Panc1 (cell line): ENCODE results near the gene LINGO4. TPM values are rescaled to one million over a fixed set of nuclear protein-coding genes. Genes with fewer than 3 reads are reported as not detected.

Source experiments
- ATAC-seq: fragments of 200-7000 bp; cut with Tn5 transposase; 2 replicates; pipeline ENCODE4 v1.9.1; 2020; ENCODE audit warnings: mild to moderate bottlenecking, moderate library complexity
- BruUV-seq: library from RNA; stranded (reverse); fragments of 400-500 nt; replicated peaks from 2 replicates; lab custom pipeline; 2021; lab: Mats Ljungman, UMichigan
- CTCF ChIA-PET: fragments of 300-600 bp; sonication (Branson Sonifier 250); formaldehyde crosslinking; loops from one replicate; lab custom pipeline; 2022; ENCODE audit warnings: antibody characterized with exemption; lab: Charles Lee
- POLR2A ChIA-PET: fragments of 300-600 bp; sonication (Branson Sonifier 250); formaldehyde crosslinking; loops from one replicate; lab custom pipeline; 2022; ENCODE audit warnings: antibody characterized with exemption; lab: Charles Lee
- DNase-seq: peaks from one replicate; pipeline ENCODE4 v3.0.0-alpha.2; 2010; ENCODE audit warnings: low read depth, low spot score
- H3K27ac ChIP-seq: 2 replicates; pipeline ENCODE4 v1.5.1; 2011; ENCODE audit warnings: mild to moderate bottlenecking, low read length, inconsistent platforms
- H3K27me3 ChIP-seq: fragments of 200-500 bp; sonication (Bioruptor generic); 2 replicates; pipeline ENCODE4 v1.6.0; 2014; ENCODE audit warnings: low read length, inconsistent platforms; ENCODE audit not compliant: control insufficient read depth, insufficient read depth
- H3K36me3 ChIP-seq: fragments of 200-500 bp; sonication (Bioruptor generic); 2 replicates; pipeline ENCODE4 v1.5.1; 2014; ENCODE audit warnings: inconsistent platforms, mild to moderate bottlenecking, low read length, moderate library complexity; ENCODE audit not compliant: control insufficient read depth, insufficient read depth
- H3K4me1 ChIP-seq: 2 replicates; pipeline ENCODE4 v1.5.1; 2011; ENCODE audit warnings: inconsistent platforms, mild to moderate bottlenecking, low read length, moderate library complexity; ENCODE audit not compliant: control insufficient read depth, insufficient read depth
- H3K4me3 ChIP-seq, 2 experiments: 2 replicates each; pipeline ENCODE4 v1.5.1; 2011 to 2012; ENCODE audit warnings: low read depth in 2 of 2, low read length in 2 of 2, mild to moderate bottlenecking in 2 of 2, inconsistent platforms in 1 of 2, moderate library complexity in 1 of 2
- H3K9me3 ChIP-seq: fragments of 200-500 bp; sonication (Bioruptor generic); 2 replicates; pipeline ENCODE4 v1.5.1; 2014; ENCODE audit warnings: low read depth, mild to moderate bottlenecking, inconsistent platforms, low read length, moderate library complexity; ENCODE audit not compliant: control insufficient read depth, insufficient read depth
- POLR2AphosphoS5 ChIP-seq: IDR thresholded peaks from 2 replicates; pipeline ENCODE4 v1.6.1; 2012; ENCODE audit warnings: mild to moderate bottlenecking, low read depth, low read length, moderate library complexity
- SIN3A ChIP-seq: IDR thresholded peaks from 2 replicates; pipeline ENCODE4 v1.6.1; 2012; ENCODE audit warnings: low read depth, mild to moderate bottlenecking, low read length, moderate library complexity, borderline replicate concordance; ENCODE audit not compliant: insufficient read depth
- TCF7L2 ChIP-seq: IDR thresholded peaks from 2 replicates; pipeline ENCODE4 v1.6.1; 2011; ENCODE audit warnings: mild to moderate bottlenecking, low read depth, low read length, inconsistent platforms
- in situ Hi-C: cut with HindIII; loops from 2 replicates; pipeline ENCODE4 v1.10.0; 2016; ENCODE audit warnings: low sequenced_read_pairs, low pct_unique_long_range_greater_than_20kb
- intact Hi-C: fragments of 100-400 bp; cut with micrococcal nuclease; formaldehyde crosslinking; loops from one replicate; pipeline ENCODE4 v1.10.0; 2022; ENCODE audit not compliant: unreplicated experiment
- total RNA-seq: library from RNA; stranded (reverse); gene quantifications from one replicate; pipeline ENCODE4 v1.2.1, GENCODE V29; 2021; ENCODE audit not compliant: unreplicated experiment
- TF ChIP-seq, protein P1 (sequence below), 2 experiments: IDR thresholded peaks; 2 replicates each; pipeline ENCODE4 v1.6.1; 2011 to 2012; ENCODE audit warnings: low read depth in 2 of 2, control low read depth in 1 of 2, low read length in 1 of 2, mild to moderate bottlenecking in 1 of 2, moderate library complexity in 1 of 2; ENCODE audit not compliant: insufficient read depth in 1 of 2
- TF ChIP-seq, protein P2 (sequence below): fragments of 450-650 bp; IDR thresholded peaks from 2 replicates; pipeline ENCODE4 v1.5.1; 2017; ENCODE audit warnings: mild to moderate bottlenecking

The LINGO4 gene
- total RNA-seq, 1 experiment from 2014 or later: not detected

DNA sequence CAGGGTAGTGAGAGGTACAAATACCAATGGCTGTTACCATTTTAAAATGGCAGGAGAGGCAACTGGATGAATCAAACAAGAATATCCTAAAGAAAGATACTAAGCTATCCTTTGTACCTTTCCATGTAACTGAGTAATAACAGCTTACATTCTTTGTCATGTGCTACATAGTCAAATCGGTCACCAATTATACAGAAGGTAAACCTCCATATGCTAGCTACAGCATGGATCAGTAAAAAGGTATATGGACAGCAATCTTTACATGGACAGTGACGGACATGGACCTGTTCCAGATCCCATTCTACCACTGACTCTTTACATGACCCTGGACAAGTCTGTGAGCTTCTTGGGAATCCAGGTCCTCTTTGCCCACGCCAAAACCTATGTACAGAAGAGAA is 28.6 kb downstream of the LINGO4 start:
- DNase-seq (no peak), ATAC-seq (no peak)
- no peak overlapping the region for H3K4me3 ChIP-seq
- no peaks in the 10 kb centered on the region for H3K9me3 ChIP-seq
- H3K27me3 ChIP-seq: no peaks in the 10 kb centered on the region
- intact Hi-C loops (no loop called here), in situ Hi-C loops (no loop called here)
- TF ChIP-seq SIN3A (no peak), POLR2AphosphoS5 (no peak), TCF7L2 (no peak)
- TF ChIP-seq, protein P1, sequence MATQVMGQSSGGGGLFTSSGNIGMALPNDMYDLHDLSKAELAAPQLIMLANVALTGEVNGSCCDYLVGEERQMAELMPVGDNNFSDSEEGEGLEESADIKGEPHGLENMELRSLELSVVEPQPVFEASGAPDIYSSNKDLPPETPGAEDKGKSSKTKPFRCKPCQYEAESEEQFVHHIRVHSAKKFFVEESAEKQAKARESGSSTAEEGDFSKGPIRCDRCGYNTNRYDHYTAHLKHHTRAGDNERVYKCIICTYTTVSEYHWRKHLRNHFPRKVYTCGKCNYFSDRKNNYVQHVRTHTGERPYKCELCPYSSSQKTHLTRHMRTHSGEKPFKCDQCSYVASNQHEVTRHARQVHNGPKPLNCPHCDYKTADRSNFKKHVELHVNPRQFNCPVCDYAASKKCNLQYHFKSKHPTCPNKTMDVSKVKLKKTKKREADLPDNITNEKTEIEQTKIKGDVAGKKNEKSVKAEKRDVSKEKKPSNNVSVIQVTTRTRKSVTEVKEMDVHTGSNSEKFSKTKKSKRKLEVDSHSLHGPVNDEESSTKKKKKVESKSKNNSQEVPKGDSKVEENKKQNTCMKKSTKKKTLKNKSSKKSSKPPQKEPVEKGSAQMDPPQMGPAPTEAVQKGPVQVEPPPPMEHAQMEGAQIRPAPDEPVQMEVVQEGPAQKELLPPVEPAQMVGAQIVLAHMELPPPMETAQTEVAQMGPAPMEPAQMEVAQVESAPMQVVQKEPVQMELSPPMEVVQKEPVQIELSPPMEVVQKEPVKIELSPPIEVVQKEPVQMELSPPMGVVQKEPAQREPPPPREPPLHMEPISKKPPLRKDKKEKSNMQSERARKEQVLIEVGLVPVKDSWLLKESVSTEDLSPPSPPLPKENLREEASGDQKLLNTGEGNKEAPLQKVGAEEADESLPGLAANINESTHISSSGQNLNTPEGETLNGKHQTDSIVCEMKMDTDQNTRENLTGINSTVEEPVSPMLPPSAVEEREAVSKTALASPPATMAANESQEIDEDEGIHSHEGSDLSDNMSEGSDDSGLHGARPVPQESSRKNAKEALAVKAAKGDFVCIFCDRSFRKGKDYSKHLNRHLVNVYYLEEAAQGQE (IDR thresholded peaks at IDR 0.05; ENCODE audit: insufficient read depth in 1 of 2, low read depth in 2 of 2, low read length in 1 of 2): no peak
- TF ChIP-seq, protein P2, sequence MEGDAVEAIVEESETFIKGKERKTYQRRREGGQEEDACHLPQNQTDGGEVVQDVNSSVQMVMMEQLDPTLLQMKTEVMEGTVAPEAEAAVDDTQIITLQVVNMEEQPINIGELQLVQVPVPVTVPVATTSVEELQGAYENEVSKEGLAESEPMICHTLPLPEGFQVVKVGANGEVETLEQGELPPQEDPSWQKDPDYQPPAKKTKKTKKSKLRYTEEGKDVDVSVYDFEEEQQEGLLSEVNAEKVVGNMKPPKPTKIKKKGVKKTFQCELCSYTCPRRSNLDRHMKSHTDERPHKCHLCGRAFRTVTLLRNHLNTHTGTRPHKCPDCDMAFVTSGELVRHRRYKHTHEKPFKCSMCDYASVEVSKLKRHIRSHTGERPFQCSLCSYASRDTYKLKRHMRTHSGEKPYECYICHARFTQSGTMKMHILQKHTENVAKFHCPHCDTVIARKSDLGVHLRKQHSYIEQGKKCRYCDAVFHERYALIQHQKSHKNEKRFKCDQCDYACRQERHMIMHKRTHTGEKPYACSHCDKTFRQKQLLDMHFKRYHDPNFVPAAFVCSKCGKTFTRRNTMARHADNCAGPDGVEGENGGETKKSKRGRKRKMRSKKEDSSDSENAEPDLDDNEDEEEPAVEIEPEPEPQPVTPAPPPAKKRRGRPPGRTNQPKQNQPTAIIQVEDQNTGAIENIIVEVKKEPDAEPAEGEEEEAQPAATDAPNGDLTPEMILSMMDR: no peak
- CTCF ChIA-PET: no interaction called here
- no peak overlapping the region for H3K27ac ChIP-seq
- H3K36me3 ChIP-seq: no peaks in the 10 kb centered on the region; the same call in 1 of the 2 replicates
- POLR2A ChIA-PET: interaction anchor here (0.6 kb wide), 2 partner anchors 406 to 515 kb away, joined by 6 to 7 read pairs; no protein-coding TSS in a partner anchor
- BruUV-seq: no TSS peak
- H3K4me1 ChIP-seq: no peaks in the 10 kb centered on the region

DNA sequence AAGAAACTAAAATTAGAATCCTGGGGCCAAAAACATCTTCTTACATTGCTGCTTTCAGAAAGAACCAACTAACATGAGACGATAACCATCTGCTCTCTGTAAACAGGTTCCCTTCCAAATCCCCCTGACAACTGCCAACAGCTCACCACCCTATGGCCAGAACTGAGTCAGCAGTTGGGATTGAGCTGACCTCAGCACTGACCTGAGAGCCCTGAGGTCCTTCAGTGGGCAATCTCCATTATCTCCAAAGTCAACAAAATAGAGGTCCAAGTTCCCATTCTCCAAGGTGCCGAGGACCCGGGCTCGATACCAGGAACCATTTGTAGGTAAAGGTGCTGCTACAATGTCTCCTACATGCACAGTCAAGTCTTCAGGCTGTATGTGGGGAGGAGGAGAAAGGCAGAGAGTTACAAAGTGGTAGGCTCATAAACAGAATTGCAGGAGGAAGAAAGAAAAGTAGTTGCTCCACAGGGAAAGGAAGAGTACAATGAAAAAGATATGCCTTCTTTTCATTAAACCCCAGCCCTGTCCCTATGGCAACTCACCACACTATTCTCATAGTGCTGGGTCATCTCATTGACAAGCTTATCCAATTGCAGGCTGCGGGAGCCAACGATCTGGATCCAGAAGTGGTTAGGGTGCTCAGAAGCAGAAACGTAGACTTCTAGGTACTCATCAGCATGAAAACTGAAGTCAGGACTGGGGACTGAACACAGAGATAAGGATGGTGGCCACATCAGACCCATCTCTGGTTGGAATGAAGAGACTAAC is 29.1 kb downstream of the LINGO4 start:
- Histone ChIP-seq H3K27ac (no peak overlapping the region), H3K4me1 (no peaks in the 10 kb centered on the region), H3K9me3 (no peaks in the 10 kb centered on the region), H3K36me3 (no peaks in the 10 kb centered on the region), H3K27me3 (no peaks in the 10 kb centered on the region), H3K4me3 (no peak overlapping the region)
- intact Hi-C loops: no loop called here
- ATAC-seq (no peak), DNase-seq (no peak)
- CTCF ChIA-PET: no interaction called here
- no peak for TF ChIP-seq SIN3A
- TF ChIP-seq POLR2AphosphoS5: no peak
- TF ChIP-seq, protein P2: no peak
- TF ChIP-seq, protein P1 (IDR thresholded peaks at IDR 0.05; ENCODE audit: insufficient read depth in 1 of 2, low read depth in 2 of 2, low read length in 1 of 2): no peak
- no peak for TF ChIP-seq TCF7L2
- BruUV-seq: no TSS peak
- in situ Hi-C loops: no loop called here
- POLR2A ChIA-PET: no interaction called here
